Fibroblast of lung (primary cell): ENCODE results near the gene ELMOD1.

Experiments used
- CTCF ChIP-seq, 2 donors: IDR thresholded peaks in 1 of 2; conservative IDR thresholded peaks in 1 of 2; 1 replicate in 1 of 2; 2 replicates in 1 of 2; pipeline ENCODE4 v1.5.1; 2011 to 2012; ENCODE audit warnings: low read length in 2 of 2, control low read depth in 1 of 2, inconsistent platforms in 1 of 2, low read depth in 1 of 2, mild to moderate bottlenecking in 1 of 2
- EZH2 ChIP-seq: IDR thresholded peaks from 2 replicates; pipeline ENCODE4 v1.5.1; 2012; ENCODE audit warnings: low read length, control low read depth, mild to moderate bottlenecking; ENCODE audit errors: missing control alignments

- TF ChIP-seq CTCF (conservative IDR thresholded peaks at IDR 0.05 in 1 of 2, IDR thresholded peaks at IDR 0.05 in 1 of 2; ENCODE audit: low read depth in 1 of 2, low read length in 2 of 2) (no peak), EZH2 (no peak)
Measured at GRCh38 chr11:107661656-107662055, 70.7 kb downstream of the ELMOD1 start.
